Activated T-cell treated with anti-CD3 and anti-CD28 coated beads for 48 hours (primary cell): ENCODE results near the gene SLC22A5.
A peak's percentile ranks its signal among the peaks of the same experiment; 100 is the strongest.

Source experiments
- DNase-seq: peaks from one replicate; pipeline ENCODE4 v3.0.0-alpha.2; 2020; ENCODE audit warnings: low read depth

SLC22A5 gene

DNA sequence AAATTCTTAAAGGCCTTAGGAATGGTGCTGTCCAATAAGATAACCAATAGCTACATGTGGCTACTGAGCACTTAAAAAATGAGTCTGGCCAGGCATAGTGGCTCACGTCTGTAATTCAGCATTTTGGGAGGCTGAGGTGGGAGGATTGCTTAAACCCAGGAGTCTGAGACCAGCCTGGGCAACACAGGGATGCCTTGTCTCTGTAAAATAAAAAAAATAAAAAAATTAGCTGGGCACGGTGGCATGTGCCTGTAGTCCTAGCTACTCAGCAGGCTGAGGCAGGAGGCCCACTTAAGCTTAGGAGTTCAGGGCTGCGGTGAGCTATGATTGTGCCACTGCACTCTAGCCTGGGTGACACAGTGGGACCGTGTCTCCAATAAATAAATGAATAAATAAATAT is 1.3 kb upstream of the SLC22A5 start:
- no peak for DNase-seq

DNA sequence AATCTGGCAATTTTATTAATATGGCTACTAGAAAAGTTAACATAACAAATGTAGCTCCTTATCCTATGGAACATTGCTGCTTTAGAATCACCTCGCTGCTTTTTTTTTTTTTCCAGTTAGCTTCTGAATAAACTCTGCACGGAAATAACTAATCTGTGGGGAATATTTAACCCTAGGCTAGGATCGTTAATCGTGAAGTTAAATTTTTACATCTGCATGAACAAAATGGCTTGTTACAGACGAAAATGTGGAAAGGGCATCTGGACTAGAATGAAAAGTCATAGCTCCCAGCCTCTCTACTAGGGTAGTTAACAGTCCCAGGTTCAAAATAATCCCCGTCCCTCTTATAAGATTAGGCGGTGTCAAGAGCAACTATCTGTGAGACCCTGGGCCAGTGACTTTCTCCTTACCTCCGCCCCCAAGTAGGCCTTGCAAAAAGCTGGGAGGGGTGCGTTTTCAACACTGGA is 470 bp upstream of the SLC22A5 start:
- DNase-seq, result no peak

DNA sequence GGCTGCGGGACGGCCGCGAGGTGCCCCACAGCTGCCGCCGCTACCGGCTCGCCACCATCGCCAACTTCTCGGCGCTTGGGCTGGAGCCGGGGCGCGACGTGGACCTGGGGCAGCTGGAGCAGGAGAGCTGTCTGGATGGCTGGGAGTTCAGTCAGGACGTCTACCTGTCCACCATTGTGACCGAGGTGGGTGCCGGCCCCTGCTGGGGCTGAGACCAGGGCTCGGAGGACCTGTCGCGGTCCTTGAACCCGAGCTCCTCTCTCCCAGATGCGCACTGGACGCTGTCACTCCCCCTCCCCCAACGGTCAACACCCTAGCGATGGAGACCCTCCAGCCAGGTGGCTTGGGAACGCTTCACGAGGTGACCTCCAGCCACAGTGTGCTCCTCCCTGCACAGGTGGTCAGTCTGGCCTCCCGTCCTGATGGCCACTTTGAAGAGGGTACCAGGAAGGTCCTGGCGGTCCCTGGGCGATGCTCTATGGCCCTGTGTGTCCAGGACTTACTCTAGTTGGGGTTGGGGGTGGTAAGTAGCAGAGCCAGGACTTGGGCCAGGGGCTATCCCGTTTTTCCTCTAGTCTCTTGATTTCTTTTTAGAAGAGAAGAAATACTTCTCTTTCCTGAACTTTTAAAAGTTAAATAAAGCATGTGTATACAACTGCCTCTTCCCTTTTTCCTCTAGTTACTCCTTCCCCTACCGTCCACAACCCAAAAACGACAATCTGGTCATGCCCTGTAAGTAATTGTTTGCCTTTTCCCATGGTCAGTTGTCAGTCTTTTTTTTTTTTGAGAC is 866 bp downstream of the SLC22A5 start:
- no peak for DNase-seq

DNA sequence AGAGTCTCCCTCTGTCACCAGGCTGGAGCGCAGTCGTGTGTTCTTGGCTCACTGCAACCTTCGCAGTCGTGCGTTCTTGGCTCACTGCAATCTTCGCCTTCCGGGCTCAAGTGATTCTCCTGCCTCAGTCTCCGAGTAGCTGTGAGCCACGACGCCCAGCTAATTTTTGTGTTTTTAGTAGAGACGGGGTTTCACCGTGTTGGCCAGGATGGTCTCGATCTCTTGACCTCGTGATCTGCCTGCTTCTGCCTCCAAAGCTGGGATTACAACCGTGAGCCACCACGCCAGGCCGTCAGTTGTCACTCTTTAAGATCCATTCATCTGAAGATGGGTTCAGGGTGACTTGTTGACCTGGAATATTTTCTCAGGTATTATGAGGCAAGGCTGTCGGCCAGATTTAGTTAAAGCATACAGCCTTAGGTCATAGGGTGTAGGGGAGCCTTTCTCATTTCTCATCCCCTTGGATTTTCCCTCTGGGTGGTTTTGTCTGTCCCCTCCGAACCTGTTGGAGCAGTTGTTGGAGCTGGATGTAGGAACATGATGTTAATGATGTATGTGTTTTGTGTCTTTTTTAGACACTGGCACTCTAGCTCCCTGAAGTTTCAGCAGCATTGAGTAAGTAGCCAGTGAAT is 1.6 kb downstream of the SLC22A5 start:
- DNase-seq, result no peak

DNA sequence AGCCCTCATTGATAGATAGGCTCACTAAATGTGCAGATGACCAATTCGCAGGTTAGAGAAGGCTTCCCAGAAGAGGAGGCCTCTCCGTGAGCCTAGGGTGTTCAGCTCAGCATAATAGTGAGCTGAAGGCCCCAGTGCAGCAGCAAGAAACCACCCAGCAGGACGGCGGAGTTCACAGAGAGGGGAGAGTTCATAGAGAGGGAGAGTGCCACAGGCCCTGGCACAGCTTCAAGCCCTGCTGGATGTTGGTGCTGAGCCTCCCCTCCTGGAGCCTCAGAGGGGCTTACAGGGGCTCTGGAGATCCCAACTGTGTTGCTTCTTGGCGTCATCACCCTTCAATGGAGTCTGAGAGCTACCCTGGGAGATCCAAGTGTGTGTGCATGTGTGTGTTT is 2.1 kb downstream of the SLC22A5 start:
- DNase-seq, result no peak

DNA sequence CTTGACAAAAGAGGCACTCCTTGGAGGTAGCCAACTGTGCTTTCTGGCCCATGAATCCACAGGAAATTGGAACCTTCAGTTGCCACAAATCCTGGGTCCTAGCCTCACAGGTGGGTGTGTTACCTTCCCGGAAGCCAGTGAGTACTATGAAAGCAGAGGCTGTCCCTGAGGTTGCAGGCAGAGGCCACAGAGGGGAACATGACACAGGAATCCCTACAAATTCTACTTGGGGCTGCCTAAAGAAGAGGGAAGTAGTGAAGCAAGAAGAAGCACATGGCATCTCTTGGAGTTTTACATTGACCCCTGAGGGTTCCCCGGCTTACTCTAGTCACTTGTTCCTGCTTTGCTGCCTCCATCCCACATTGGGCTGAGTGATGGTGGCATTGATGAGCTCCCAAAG is 2.6 kb downstream of the SLC22A5 start:
- no peak for DNase-seq

DNA sequence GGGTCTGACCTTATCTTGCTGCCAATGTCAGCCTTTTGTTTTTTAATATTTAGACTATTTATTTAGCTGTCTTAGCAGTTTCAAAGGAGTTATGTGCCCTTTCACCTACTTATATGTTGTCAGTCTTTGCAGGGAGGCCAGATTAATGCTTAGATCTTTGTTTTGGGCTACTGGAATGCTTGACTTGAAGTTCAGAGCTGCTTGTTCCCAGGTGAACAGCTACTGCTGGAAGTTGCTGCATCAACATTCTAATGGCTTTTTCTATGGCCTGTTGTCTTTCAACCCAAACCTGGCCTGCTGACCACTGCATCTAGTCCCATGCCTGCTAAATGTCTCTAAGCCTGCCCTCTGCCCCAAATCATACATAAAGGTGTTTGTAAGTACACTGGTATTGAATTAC is 3.0 kb downstream of the SLC22A5 start:
- no peak for DNase-seq

DNA sequence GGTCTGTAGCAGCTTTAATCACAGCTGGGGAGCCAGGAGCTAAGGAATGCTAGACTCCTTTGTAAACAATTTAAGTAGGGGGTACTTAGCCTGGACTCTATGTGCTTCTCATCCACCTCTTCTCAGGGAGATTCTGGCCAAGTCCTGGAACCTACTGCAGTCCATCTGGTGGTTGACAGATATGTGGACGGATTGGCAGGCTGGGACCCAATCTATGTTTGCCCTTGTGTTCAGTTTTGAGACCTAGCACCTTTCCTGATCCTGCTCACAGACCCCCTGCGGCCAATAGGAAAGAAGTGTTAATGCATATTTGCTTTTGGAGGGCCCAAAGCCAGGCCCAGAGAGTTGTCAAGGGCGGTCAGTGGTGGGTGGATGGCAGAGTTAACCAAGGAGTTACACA is 6.4 kb downstream of the SLC22A5 start:
- no peak for DNase-seq

DNA sequence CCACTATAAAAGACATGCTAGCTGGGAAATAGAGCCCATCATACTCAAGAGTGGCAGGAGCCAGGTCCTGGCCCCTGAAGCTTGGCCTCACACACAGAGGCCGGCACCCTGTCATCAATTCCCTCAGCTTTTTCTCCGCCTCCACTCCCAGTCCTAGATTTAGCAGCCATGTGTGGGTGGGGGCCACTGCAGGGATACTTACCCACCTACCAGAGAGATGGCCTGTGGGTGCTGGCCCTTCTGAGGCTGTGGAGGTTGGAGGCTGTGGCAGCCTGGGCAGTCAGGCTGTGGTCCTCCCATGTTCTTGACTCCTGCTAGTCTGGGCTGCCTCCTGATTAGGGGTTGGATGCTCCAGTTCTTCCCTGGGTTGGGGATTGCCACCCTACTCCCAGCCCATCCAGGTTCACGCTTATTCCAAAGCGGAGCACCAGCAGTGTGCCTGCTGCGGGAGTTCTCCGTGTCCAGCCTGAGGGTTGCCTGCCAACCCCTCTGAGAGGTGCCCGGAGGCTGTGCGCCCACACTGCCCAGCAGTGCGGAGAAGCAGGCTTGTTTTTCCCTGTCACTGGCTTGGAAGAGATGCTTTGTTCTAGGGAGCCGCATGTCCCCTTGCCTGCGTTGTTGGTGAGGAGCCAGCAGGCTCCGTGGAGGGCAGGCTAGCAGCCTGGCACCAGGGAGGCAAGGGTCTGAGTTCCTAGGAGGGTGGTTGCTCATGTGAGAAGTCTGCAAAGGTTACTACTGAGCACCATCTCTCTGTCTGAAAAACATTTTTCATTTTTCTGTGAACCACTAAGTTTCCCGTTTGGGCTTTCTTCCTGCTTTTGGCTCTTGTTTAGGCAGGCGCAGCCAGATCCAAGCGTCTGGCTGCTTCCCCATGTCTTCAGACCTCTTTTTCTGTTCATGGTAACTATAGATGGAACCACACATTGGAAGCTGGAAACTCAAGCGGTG is 7.5 kb downstream of the SLC22A5 start:
- DNase-seq, result no peak

DNA sequence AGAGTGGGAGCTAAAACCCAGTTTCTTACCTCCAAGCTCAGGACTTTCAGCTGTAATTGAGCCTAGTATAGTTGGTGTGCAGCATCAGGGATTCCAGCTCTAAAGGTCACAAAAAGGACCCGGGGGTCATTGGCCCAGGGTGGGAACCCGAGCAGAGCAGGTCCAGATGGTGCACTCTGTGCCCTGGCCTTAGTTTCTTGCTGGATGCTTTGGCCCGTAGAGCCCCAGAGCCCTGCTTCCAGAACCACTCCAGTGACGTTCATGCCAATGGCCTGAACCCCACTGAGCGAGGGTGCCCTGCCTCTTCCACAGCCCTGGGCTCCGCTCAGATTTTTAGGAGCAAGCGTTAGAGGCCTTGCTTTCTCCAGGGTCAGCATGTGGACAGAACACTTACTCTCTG is 8.2 kb downstream of the SLC22A5 start:
- DNase-seq, result no peak

DNA sequence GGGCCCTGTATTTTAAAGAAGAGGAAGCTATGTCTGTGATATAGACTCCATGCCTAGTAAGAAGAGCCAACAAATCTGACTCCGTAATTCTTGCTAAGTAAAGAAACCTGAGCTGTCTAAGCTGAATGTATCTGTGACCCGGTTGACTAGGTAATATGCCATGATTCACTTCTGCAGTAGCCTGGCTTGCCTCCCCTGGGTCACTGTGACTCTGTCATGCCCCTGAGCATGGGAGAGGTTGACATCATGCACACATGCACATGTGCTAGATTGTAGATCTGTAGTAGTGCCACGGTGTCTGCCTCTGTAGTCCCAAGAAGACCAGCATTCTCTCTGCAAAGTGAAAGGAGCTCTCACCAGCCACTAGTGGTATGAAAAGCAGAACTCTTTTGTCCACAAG is 9.1 kb downstream of the SLC22A5 start:
- no peak for DNase-seq

DNA sequence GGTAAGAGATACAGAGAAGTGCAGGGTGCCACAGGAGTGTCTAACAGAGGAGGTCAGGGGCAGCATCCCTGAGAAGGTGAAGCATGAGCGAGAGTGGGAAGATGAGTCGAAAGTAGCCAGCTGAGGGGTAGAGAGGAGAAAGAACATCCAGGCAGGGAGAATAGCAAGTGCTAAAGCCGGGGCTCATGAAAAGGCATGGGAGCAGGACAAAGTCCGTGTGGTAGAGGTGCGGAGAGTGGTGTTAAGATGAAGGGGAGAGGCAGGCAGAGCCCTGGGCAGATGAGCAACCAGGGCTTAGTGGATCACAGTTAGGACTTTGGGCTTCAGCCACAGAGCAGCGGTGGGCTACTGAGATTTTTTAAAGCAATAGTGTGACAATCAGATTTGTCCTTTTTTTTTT is 10.5 kb downstream of the SLC22A5 start:
- DNase-seq, result no peak

DNA sequence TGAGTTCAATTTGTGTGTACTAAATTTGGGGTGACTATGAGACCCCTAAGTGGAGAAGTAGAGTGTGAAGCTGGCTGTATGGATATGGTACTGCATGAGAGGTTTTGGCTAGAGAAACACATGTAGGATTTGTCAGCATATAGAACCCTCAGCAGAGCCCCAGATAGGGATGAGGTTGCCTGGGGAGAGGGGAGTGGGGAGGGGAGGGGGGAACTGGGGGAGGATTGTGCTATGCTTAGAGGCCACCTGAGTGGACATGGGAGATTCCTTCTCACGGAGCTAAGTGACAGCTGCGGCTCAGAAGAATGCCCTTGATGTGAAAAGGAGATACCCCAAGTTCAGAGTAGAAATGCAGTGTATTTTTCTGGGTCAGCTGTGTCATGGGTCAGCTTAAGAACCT is 11.2 kb downstream of the SLC22A5 start:
- no peak for DNase-seq

DNA sequence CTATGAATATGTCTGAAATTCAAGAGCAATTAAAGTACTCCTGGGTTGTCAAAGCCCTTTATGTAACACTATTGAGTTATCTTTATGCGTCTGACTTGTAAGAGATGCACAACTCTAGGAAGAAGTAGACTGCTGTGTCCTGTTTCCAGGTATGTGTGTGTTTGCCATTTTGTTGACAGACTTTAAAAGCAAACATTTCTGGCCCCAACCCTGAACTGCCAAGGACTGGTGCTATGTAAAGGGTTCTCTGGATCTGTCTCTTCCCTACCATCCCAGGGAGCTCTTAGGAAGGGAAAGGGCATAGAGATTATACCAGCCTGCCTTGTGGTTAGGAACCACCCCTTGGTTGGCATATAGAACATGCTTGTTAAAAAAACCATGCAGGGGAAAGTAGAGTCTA is 12.1 kb downstream of the SLC22A5 start:
- DNase-seq, result no peak

DNA sequence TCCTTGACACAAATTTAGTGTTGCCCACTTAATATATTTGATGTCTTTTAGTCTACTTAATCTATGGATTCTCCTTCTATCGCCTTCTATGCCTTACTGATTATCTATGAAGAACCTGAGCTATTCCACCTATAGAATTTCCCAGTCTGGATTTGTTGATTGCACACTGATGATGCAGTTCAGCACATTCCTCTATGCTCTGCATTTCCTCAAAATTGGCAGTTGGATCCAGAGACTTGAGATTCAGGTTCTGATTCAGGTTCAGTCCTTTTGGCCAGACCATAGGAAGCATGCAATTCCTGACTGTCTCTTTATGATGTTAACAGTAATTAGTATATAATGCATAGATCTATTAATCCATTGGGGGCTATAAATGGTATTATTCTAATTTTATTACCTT is 13.8 kb downstream of the SLC22A5 start:
- DNase-seq, result no peak

DNA sequence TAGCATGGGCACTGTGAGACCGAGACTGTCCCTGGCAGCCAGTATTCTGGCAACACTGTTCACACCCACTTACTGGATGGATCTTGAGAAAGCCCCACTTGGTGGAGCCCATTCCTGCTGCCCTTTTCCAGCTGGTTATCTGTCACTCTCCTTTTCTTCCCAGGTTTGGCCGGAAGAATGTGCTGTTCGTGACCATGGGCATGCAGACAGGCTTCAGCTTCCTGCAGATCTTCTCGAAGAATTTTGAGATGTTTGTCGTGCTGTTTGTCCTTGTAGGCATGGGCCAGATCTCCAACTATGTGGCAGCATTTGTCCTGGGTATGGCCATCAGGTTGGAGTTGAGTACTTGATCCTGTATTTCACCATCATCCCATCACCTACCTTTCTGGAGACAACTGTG is 14.5 kb downstream of the SLC22A5 start:
- DNase-seq, result no peak

DNA sequence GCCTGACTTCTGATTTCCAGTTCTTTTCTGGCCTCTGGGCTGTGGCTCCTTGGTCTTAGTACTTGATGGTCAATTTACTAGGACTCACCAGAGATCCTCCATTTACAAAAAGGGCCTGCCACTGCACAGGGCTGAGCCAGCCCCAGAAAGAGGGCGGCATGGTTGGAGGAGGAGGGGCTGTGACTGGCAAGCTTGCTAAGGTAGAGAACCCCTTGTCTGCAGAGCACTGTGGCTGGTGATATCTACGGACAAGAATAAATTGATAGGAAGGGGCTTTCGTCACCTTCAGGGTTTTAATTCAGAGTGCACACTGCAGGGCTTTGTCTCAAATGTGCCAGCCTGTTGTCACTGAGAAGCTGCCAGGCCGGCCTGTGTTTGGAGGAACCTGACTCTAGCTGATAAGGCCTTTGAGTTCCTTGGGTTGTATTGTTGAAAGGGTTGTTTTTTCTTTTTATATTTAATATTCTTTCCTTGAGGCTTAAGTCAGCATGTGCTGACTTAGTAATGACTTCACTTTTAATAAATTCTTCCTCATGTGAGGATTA is 15.1 kb downstream of the SLC22A5 start:
- DNase-seq, result no peak

DNA sequence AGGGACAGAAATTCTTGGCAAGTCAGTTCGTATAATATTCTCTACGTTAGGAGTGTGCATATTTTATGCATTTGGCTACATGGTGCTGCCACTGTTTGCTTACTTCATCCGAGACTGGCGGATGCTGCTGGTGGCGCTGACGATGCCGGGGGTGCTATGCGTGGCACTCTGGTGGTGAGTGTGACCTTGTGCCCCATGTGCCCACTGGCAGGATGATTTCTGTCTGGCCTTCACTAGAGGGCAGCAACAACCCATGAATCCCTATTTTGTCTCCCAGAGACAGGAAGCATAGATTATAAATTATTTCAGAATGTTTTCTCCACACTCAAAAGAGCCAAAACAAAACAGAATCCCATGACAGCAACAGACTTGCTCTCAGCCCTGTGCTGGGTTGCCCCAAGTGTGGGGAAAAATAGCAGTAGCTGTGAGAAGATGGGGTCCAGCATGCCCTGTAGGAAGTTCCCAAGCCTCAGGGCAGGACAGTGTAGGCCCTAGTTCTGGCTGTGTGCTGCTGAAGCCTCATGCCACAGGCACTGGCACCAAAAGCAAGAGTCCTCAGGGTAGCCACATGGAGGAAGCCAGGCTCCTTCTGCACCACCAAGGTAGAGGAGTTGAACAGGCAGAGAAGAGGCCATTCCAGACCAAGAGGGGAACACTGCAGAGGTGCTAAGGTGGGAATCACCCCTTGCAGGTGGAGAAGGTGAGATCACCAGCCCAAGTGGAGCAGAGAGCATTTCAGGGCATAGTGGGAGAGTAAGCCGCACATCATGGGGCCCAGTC is 16.0 kb downstream of the SLC22A5 start:
- peak; percentile 40 for DNase-seq

DNA sequence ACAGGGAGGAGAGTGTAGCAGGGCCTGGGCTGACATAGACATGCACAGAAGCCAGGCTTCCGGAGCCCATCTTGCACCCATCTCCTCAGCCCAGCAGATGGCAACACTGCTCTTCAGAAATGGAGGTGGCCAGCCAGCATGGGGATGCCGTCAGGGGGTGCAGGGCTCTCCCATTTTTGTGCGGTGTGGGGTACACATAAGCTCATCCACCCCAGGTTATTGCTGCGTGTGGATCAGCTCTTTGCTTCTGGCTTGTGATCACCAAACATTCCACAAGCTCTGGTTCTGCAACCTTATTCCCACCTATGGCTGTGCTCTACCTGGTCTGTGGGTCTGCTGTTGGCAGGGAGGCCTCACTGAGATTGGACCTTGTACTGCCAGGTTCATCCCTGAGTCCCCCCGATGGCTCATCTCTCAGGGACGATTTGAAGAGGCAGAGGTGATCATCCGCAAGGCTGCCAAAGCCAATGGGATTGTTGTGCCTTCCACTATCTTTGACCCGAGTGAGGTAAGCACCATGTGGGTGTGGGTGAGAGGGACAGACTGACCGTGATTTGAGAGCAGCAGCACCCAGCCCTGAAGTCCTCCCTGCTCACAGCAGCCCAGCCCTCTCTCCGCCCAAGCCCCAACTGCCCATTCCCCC is 17.3 kb downstream of the SLC22A5 start:
- peak; percentile 70 for DNase-seq

DNA sequence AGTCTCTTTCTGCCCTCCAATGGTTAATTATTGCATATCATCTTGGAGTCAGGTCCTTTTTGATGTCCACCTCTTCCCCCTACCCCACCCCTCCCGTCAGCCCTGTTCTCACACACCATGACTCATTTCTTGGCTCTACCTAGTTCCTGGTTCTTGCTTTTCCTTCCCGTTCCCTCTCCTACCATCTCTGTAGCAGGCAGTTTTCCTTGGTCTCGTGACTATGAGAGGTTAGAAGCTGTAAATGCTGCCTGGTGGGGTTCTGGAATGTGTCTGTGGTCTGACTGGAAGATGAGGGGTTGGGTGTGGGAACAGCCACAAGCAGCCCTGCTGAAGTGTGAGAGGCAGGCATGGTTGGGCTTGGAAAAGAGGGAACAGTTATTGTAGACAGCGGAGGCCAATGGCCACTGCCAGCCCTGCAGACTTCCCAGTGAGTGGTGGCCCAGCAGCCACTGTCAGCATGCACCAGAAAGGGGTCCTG is 18.2 kb downstream of the SLC22A5 start:
- DNase-seq, result no peak
